SK-N-SH (cell line): ENCODE measurements around the gene SSPN. TPM values are rescaled to one million over a fixed set of nuclear protein-coding genes. Genes with fewer than 3 reads are reported as not detected.

ENCODE experiments used
- CTCF ChIA-PET: fragments of 300-600, 350-600 bp; formaldehyde crosslinking; extraction: SDS; loops from one replicate; lab custom pipeline; 2021; lab: Yijun Ruan, JAX
- POLR2A ChIA-PET: fragments of 350-600 bp; sonication (Branson Sonifier 250); formaldehyde crosslinking; extraction: SDS; loops from one replicate; lab custom pipeline; 2020; ENCODE audit warnings: antibody characterized with exemption, inconsistent platforms; lab: Yijun Ruan, JAX
- DNase-seq: peaks from one replicate; pipeline ENCODE4 v3.0.0; 2012
- H2AFZ ChIP-seq: fragments of 200-600 bp; sonication (generic); 2 replicates; pipeline ENCODE4 v1.8.1; 2016; ENCODE audit warnings: antibody characterized with exemption, mild to moderate bottlenecking, low read depth
- H3F3A ChIP-seq: fragments of 200-600 bp; sonication (generic); replicated peaks from 2 replicates; pipeline ENCODE3; 2016; ENCODE audit warnings: antibody characterized with exemption, mild to moderate bottlenecking; ENCODE audit not compliant: insufficient read depth
- H3K27ac ChIP-seq, 2 experiments: fragments of 200-500 bp in 1 of 2; fragments of 200-600 bp in 1 of 2; sonication (Bioruptor generic) in 1 of 2; sonication (generic), shearing (Covaris generic) in 1 of 2; 2 replicates each; pipeline versions ENCODE4 v1.5.1 to v1.6.1; 2014 to 2016; ENCODE audit warnings: low read depth in 2 of 2, inconsistent platforms in 1 of 2, low read length in 1 of 2, mild to moderate bottlenecking in 1 of 2, mixed read lengths in 1 of 2
- H3K27me3 ChIP-seq: fragments of 200-600 bp; sonication (generic), shearing (Covaris generic); 2 replicates; pipeline ENCODE4 v1.6.1; 2016; ENCODE audit warnings: mixed run types; ENCODE audit not compliant: insufficient read depth
- H3K36me3 ChIP-seq, 2 experiments: fragments of 200-500 bp in 1 of 2; fragments of 200-600 bp in 1 of 2; sonication (Bioruptor generic) in 1 of 2; sonication (generic) in 1 of 2; replicated peaks in 1 of 2; 2 replicates each; pipeline versions ENCODE3 to v1.5.1; 2014 to 2016; ENCODE audit warnings: low read length in 1 of 2, mild to moderate bottlenecking in 1 of 2; ENCODE audit not compliant: insufficient read depth in 2 of 2, control insufficient read depth in 1 of 2
- H3K4me1 ChIP-seq, 2 experiments: fragments of 200-500 bp in 1 of 2; fragments of 200-600 bp in 1 of 2; sonication (Bioruptor generic) in 1 of 2; sonication (generic), shearing (Covaris generic) in 1 of 2; 2 replicates each; pipeline versions ENCODE4 v1.5.1 to v1.6.1; 2014 to 2016; ENCODE audit warnings: low read depth in 1 of 2, low read length in 1 of 2, mixed run types in 1 of 2; ENCODE audit not compliant: insufficient read depth in 2 of 2, control insufficient read depth in 1 of 2
- H3K4me2 ChIP-seq: fragments of 200-600 bp; sonication (generic), shearing (Covaris generic); 2 replicates; pipeline ENCODE4 v1.6.1; 2017; ENCODE audit warnings: mixed run types
- H3K4me3 ChIP-seq, 2 experiments: fragments of 200-500 bp in 1 of 2; fragments of 200-600 bp in 1 of 2; sonication (Bioruptor generic) in 1 of 2; sonication (generic), shearing (Covaris generic) in 1 of 2; 2 replicates each; pipeline versions ENCODE4 v1.5.1 to v1.8.1; 2014 to 2016; ENCODE audit warnings: low read depth in 2 of 2, inconsistent platforms in 1 of 2, low read length in 1 of 2, mild to moderate bottlenecking in 1 of 2, mixed read lengths in 1 of 2, moderate library complexity in 1 of 2
- H3K79me2 ChIP-seq: fragments of 200-600 bp; sonication (generic); 2 replicates; pipeline ENCODE4 v1.8.1; 2017; ENCODE audit warnings: mild to moderate bottlenecking; ENCODE audit not compliant: insufficient read depth
- H3K9ac ChIP-seq: fragments of 200-600 bp; sonication (generic); 2 replicates; pipeline ENCODE4 v1.6.1; 2017; ENCODE audit warnings: mixed run types
- H3K9me2 ChIP-seq: fragments of 200-600 bp; sonication (generic); 2 replicates; pipeline ENCODE4 v1.6.1; 2017; ENCODE audit warnings: mixed run types
- H3K9me3 ChIP-seq: fragments of 200-600 bp; sonication (generic); 2 replicates; pipeline ENCODE4 v1.6.1; 2017; ENCODE audit warnings: mixed run types, mild to moderate bottlenecking, moderate library complexity
- H4K20me1 ChIP-seq: fragments of 200-600 bp; sonication (generic); 2 replicates; pipeline ENCODE4 v1.6.1; 2017; ENCODE audit warnings: mild to moderate bottlenecking, mixed run types; ENCODE audit not compliant: insufficient read depth
- CHD2 ChIP-seq: fragments of 150-350 bp; IDR thresholded peaks from 2 replicates; pipeline ENCODE4 v1.6.1; 2018; ENCODE audit warnings: low read length; ENCODE audit not compliant: partially characterized antibody
- FOXJ3 ChIP-seq: sonication (generic); formaldehyde crosslinking; IDR thresholded peaks from 2 replicates; pipeline ENCODE4 v1.5.1; 2020; ENCODE audit warnings: mild to moderate bottlenecking, missing genetic modification reagents
- FOXM1 ChIP-seq: IDR thresholded peaks from 2 replicates; pipeline ENCODE4 v1.4.0; 2012; ENCODE audit warnings: low read depth, mild to moderate bottlenecking
- GATA2 ChIP-seq: sonication (generic); formaldehyde crosslinking; IDR thresholded peaks from 2 replicates; pipeline ENCODE4 v1.5.0; 2020; ENCODE audit warnings: mild to moderate bottlenecking, missing genetic modification reagents
- MEF2A ChIP-seq: IDR thresholded peaks from 2 replicates; pipeline ENCODE4 v1.4.0; 2012; ENCODE audit warnings: low read depth, borderline replicate concordance
- NRF1 ChIP-seq: IDR thresholded peaks from 2 replicates; pipeline ENCODE4 v1.6.1; 2012; ENCODE audit warnings: low read depth, mild to moderate bottlenecking, low read length
- POLR2AphosphoS5 ChIP-seq: IDR thresholded peaks from 2 replicates; pipeline ENCODE4 v1.6.1; 2012; ENCODE audit warnings: low read depth, low read length
- REST ChIP-seq: IDR thresholded peaks from 2 replicates; pipeline ENCODE4 v1.6.1; 2012; ENCODE audit warnings: mild to moderate bottlenecking, low read depth, low read length, moderate library complexity
- RFX5 ChIP-seq: IDR thresholded peaks from 2 replicates; pipeline ENCODE4 v1.6.1; 2012; ENCODE audit warnings: mild to moderate bottlenecking, improper control_type of control experiment, low read length
- RXRA ChIP-seq: IDR thresholded peaks from 2 replicates; pipeline ENCODE4 v1.4.0; 2012; ENCODE audit warnings: low read depth, mild to moderate bottlenecking, borderline replicate concordance
- TCF12 ChIP-seq: IDR thresholded peaks from 2 replicates; pipeline ENCODE4 v1.4.0; 2012
- TEAD4 ChIP-seq: IDR thresholded peaks from 2 replicates; pipeline ENCODE4 v1.4.0; 2012; ENCODE audit warnings: mild to moderate bottlenecking, borderline replicate concordance; ENCODE audit not compliant: insufficient read depth
- YY1 ChIP-seq: IDR thresholded peaks from 2 replicates; pipeline ENCODE4 v1.4.0; 2012; ENCODE audit warnings: low read depth, mild to moderate bottlenecking
- WGBS: methylation state at CpG from one replicate; pipeline ENCODE4 v1.1.6; 2017; ENCODE audit warnings: low lambda C conversion rate; 5-methylcytosine and 5-hydroxymethylcytosine counted together
- polyA plus RNA-seq, 3 experiments: library from polyadenylated mRNA; depleted of rRNA; stranded (reverse); fragments of >200 nt; gene quantifications; 2 replicates each; pipeline ENCODE4 v1.2.3, GENCODE V29; 2012
- TF ChIP-seq, protein P1 (sequence below): fragments of 200-600 bp; sonication (generic); IDR thresholded peaks from 2 replicates; pipeline ENCODE4 v1.6.1; 2017; ENCODE audit warnings: antibody characterized with exemption, mild to moderate bottlenecking, moderate library complexity
- TF ChIP-seq, protein P2 (sequence below): IDR thresholded peaks from 2 replicates; pipeline ENCODE4; 2012
- TF ChIP-seq, protein P3 (sequence below): fragments of 150-350 bp; IDR thresholded peaks from 2 replicates; pipeline ENCODE4 v1.6.1; 2017; ENCODE audit warnings: antibody characterized with exemption, low read length, low read depth, borderline replicate concordance
- TF ChIP-seq, protein P4 (sequence below): IDR thresholded peaks from 2 replicates; pipeline ENCODE4 v1.4.0; 2012; ENCODE audit warnings: low read depth, borderline replicate concordance

SSPN gene
- polyA plus RNA-seq, 1 of the 3 experiments (the other 2 are of a cell fraction): 5.9 TPM

- no peaks in the 10 kb centered on the region for H3K9me3 ChIP-seq
- H3K4me2 ChIP-seq: no peak overlapping the region
- ChIA-PET POLR2A (no interaction called here), CTCF (no interaction called here)
- H4K20me1 ChIP-seq: no peaks in the 10 kb centered on the region
- no peaks in the 10 kb centered on the region for H3K36me3 ChIP-seq
- no peak overlapping the region for H3K4me3 ChIP-seq
- H3K4me1 ChIP-seq: peaks cover 0 to 13% of the 10 kb centered on the region in 2 experiments; a peak in 2 of 4 replicates
- H3K79me2 ChIP-seq: no peaks in the 10 kb centered on the region
- TF ChIP-seq MEF2A (no peak), CHD2 (no peak), TEAD4 (no peak), FOXJ3 (CRISPR knock-in tag) (no peak), RXRA (no peak), TCF12 (no peak)
- TF ChIP-seq, protein P1, sequence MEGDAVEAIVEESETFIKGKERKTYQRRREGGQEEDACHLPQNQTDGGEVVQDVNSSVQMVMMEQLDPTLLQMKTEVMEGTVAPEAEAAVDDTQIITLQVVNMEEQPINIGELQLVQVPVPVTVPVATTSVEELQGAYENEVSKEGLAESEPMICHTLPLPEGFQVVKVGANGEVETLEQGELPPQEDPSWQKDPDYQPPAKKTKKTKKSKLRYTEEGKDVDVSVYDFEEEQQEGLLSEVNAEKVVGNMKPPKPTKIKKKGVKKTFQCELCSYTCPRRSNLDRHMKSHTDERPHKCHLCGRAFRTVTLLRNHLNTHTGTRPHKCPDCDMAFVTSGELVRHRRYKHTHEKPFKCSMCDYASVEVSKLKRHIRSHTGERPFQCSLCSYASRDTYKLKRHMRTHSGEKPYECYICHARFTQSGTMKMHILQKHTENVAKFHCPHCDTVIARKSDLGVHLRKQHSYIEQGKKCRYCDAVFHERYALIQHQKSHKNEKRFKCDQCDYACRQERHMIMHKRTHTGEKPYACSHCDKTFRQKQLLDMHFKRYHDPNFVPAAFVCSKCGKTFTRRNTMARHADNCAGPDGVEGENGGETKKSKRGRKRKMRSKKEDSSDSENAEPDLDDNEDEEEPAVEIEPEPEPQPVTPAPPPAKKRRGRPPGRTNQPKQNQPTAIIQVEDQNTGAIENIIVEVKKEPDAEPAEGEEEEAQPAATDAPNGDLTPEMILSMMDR: no peak
- TF ChIP-seq, protein P2, sequence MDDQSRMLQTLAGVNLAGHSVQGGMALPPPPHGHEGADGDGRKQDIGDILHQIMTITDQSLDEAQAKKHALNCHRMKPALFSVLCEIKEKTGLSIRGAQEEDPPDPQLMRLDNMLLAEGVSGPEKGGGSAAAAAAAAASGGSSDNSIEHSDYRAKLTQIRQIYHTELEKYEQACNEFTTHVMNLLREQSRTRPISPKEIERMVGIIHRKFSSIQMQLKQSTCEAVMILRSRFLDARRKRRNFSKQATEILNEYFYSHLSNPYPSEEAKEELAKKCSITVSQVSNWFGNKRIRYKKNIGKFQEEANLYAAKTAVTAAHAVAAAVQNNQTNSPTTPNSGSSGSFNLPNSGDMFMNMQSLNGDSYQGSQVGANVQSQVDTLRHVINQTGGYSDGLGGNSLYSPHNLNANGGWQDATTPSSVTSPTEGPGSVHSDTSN: no peak
- TF ChIP-seq, protein P3, sequence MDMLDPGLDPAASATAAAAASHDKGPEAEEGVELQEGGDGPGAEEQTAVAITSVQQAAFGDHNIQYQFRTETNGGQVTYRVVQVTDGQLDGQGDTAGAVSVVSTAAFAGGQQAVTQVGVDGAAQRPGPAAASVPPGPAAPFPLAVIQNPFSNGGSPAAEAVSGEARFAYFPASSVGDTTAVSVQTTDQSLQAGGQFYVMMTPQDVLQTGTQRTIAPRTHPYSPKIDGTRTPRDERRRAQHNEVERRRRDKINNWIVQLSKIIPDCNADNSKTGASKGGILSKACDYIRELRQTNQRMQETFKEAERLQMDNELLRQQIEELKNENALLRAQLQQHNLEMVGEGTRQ: no peak
- H3K27ac ChIP-seq: no peak overlapping the region
- no peaks in the 10 kb centered on the region for H3K27me3 ChIP-seq
- 94% methylated on average over 5 of the region's 5 CpGs for WGBS
- H2AFZ ChIP-seq: no peak overlapping the region
- no peak overlapping the region for H3K9ac ChIP-seq
- H3F3A ChIP-seq: no peaks in the 10 kb centered on the region
- DNase-seq: no peak
- H3K9me2 ChIP-seq: no peaks in the 10 kb centered on the region
These were observed 29.3 kb downstream of the SSPN start for GRCh38 chr12:26224657-26225056.

GRCh38 chr12:26226122-26226521 is 30.7 kb downstream of the SSPN start:
- WGBS: 84% methylated on average over 10 of the region's 10 CpGs
- peak overlapping the region; percentile 21; the same call in 1 of the 2 replicates for H3K9ac ChIP-seq
- peak overlapping the region; percentile 28 to 49; a peak in 3 of 4 replicates for H3K4me3 ChIP-seq
- no peaks in the 10 kb centered on the region for H3K9me2 ChIP-seq
- CTCF ChIA-PET: interaction anchor here (0.7 to 1.7 kb wide), 5 partner anchors 15 to 210 kb away, joined by 3 to 8 read pairs (median 3); no protein-coding TSS in a partner anchor
- peak overlapping the region; percentile 75 for H3K4me2 ChIP-seq
- H3K9me3 ChIP-seq: no peaks in the 10 kb centered on the region
- POLR2A ChIA-PET: no interaction called here
- H3K79me2 ChIP-seq: no peaks in the 10 kb centered on the region
- peaks cover 0 to 10% of the 10 kb centered on the region in 2 experiments; a peak in 2 of 4 replicates for H3K4me1 ChIP-seq
- no peaks in the 10 kb centered on the region for H3F3A ChIP-seq
- H3K27me3 ChIP-seq: no peaks in the 10 kb centered on the region
- DNase-seq: no peak
- peak overlapping the region; percentile 88; the same call in 1 of the 2 replicates for H2AFZ ChIP-seq
- H3K27ac ChIP-seq: no peak overlapping the region
- H4K20me1 ChIP-seq: no peaks in the 10 kb centered on the region
- no peaks in the 10 kb centered on the region for H3K36me3 ChIP-seq
- TF ChIP-seq NRF1 (no peak), REST (no peak), POLR2AphosphoS5 (no peak), YY1 (no peak), GATA2 (CRISPR knock-in tag) (no peak), MEF2A (no peak), FOXM1 (no peak), RFX5 (no peak), FOXJ3 (CRISPR knock-in tag) (no peak)
- TF ChIP-seq, protein P4, sequence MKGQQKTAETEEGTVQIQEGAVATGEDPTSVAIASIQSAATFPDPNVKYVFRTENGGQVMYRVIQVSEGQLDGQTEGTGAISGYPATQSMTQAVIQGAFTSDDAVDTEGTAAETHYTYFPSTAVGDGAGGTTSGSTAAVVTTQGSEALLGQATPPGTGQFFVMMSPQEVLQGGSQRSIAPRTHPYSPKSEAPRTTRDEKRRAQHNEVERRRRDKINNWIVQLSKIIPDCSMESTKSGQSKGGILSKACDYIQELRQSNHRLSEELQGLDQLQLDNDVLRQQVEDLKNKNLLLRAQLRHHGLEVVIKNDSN: no peak
- TF ChIP-seq, protein P1: no peak
